Gastrocnemius medialis (tissue), 4 donors: ENCODE data around the gene MFSD6L. TPM values are rescaled to one million over a fixed set of nuclear protein-coding genes. Genes with fewer than 3 reads are reported as not detected.

Source experiments
- ATAC-seq, 2 donors: fragments of 150-250 bp; one replicate each; pipeline ENCODE4 v1.9.1; 2016
- DNase-seq, 2 donors: peaks; one replicate each; pipeline ENCODE4 v3.0.0-alpha.2; 2019
- H3K27ac ChIP-seq, 4 donors: fragments of 200-600 bp; sonication (generic); 1 replicate in 1 of 4; 2 replicates in 3 of 4; pipeline ENCODE4 v1.5.1; 2016 to 2018; ENCODE audit warnings: mild to moderate bottlenecking in 2 of 4, moderate library complexity in 1 of 4
- H3K27me3 ChIP-seq, 3 donors: fragments of 200-600 bp; sonication (generic) in 2 of 3; 1 replicate in 1 of 3; 2 replicates in 2 of 3; pipeline versions ENCODE4 v1.5.1 to v1.6.0; 2016 to 2019; ENCODE audit warnings: mild to moderate bottlenecking in 1 of 3, moderate library complexity in 1 of 3
- H3K36me3 ChIP-seq, 2 donors: fragments of 200-600 bp; sonication (generic) in 1 of 2; one replicate each; pipeline ENCODE4 v1.5.1; 2017 to 2018
- H3K4me1 ChIP-seq, 2 donors: fragments of 200-600 bp; sonication (generic) in 1 of 2; one replicate each; pipeline ENCODE4 v1.5.1; 2016 to 2017; ENCODE audit warnings: mild to moderate bottlenecking in 2 of 2
- H3K4me3 ChIP-seq, 4 donors: fragments of 200-600 bp; sonication (generic) in 3 of 4; 1 replicate in 1 of 4; 2 replicates in 3 of 4; pipeline ENCODE4 v1.5.1; 2016 to 2019; ENCODE audit warnings: mild to moderate bottlenecking in 2 of 4
- H3K9me3 ChIP-seq, 3 donors: fragments of 200-600 bp; sonication (generic) in 2 of 3; 1 replicate in 1 of 3; 2 replicates in 2 of 3; pipeline ENCODE4 v1.5.1; 2016 to 2019
- CTCF ChIP-seq, 5 experiments: fragments of 450-650 bp in 3 of 5; fragments of 200-600 bp in 2 of 5; sonication (generic) in 2 of 5; IDR thresholded peaks in 4 of 5; conservative IDR thresholded peaks in 1 of 5; 1 replicate in 4 of 5; 2 replicates in 1 of 5; pipeline ENCODE4 v1.5.1; 2016 to 2019; ENCODE audit warnings: antibody characterized with exemption in 5 of 5, mild to moderate bottlenecking in 3 of 5, moderate library complexity in 3 of 5
- POLR2A ChIP-seq, 2 donors: fragments of 450-650 bp; IDR thresholded peaks; one replicate each; pipeline ENCODE4 v1.6.1; 2017; ENCODE audit warnings: antibody characterized with exemption in 2 of 2, mild to moderate bottlenecking in 2 of 2, moderate library complexity in 2 of 2
- in situ Hi-C, 4 donors: fragments of 200-750 bp; cut with MboI; loops; one replicate each; pipeline versions ENCODE4 v1.15.0 to v1.8.0; 2017; ENCODE audit warnings: low sequenced_read_pairs in 4 of 4
- intact Hi-C: fragments of 100-400 bp; cut with DNase I; formaldehyde crosslinking; loops from one replicate; pipeline ENCODE4 v1.15.1; 2023; ENCODE audit warnings: low total_unique reads
- total RNA-seq, 4 donors: library from RNA; depleted of rRNA; stranded (reverse); fragments of >200 nt; gene quantifications; one replicate each; pipeline versions ENCODE4 v1.1.0 to v1.2.3, GENCODE V29; 2016

Gene MFSD6L
- total RNA-seq, 4 donors from 2014 or later, result not detected

DNA sequence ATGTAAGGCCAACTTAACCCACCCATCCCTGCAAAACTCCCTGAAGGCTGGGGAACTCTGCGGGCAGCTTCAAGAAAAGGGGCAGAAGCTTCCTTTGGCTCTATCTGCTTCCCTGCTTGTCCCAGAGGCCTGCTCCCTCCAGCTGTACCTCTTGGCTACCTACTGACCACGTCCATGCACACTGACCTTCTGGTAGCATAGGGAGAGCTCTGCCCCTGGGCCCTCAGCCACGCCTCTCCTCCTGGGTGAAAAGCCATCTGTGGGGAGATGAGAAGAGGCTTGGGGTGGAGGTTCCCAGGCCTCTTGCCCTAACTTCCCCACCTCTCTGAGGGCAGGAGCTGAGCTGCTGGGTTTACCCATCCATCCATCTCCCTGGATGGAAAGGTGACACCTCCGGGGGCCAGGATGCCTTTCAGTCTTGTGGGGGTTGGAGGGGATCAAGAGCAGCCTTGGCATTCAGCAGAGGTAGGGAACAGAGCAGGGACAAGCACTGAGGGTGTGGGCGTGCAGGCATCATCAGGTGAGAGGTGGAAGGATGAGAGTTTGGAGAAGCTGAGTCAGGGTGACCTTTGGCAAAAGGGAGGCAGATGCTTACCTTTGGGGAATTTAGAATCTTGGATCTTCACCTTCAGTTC, 23.4 kb upstream of the MFSD6L start:
- no peak overlapping the region for H3K4me3 ChIP-seq
- no peaks in the 10 kb centered on the region for H3K36me3 ChIP-seq
- DNase-seq (no peak), ATAC-seq (no peak)
- TF ChIP-seq CTCF (IDR thresholded peaks at IDR 0.05 in 4 of 5, conservative IDR thresholded peaks at IDR 0.05 in 1 of 5), result no peak
- H3K27ac ChIP-seq, result no peak overlapping the region
- H3K9me3 ChIP-seq, result peaks cover 0 to 4% (median 0%) of the 10 kb centered on the region in 3 donors
- no peaks in the 10 kb centered on the region for H3K27me3 ChIP-seq
- in situ Hi-C loops (loop anchor here in 1 of 4 donors (25.0 kb wide), 1 partner anchor 110 kb away; no protein-coding TSS in a partner anchor), intact Hi-C loops (no loop called here)
- H3K4me1 ChIP-seq, result no peaks in the 10 kb centered on the region

- intact Hi-C loops, result no loop called here
- no peak overlapping the region for H3K4me3 ChIP-seq
Observed at GRCh38 chr17:8821446-8822105, 22.4 kb upstream of the MFSD6L start.

DNA sequence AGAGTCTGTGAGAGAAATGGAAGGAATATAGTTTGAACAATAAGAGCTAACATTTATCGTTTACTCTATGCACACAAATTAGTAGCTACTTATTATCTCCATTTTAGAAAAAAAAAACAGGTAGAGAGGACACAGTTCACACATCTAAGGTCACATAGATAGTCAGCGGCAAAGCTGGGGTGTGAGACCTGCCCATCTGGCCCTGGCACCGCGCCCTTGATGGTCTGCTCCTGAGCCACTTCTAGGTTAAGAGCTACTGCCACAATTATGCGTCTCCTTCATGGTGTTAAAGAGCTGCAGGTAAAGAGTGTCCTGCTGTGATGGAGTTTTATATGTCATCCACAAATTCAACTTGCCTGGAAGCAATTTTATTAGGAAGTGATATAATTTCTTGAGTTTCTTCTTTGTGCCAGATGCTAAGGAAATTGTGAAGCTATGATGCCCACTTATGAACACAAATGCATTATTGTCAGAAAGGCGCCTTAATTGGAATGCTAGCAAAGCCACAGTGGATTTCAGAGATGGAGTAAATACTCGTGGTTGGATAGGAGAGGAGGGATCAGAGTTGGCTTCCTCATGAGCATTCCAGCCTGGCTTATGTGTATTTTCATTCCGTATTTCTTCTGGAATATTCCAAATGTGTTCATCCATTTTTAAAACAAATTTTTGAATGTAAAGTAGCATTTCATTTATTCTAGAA, 21.3 kb upstream of the MFSD6L start:
- Histone ChIP-seq H3K27ac (no peak overlapping the region), H3K36me3 (no peaks in the 10 kb centered on the region), H3K27me3 (no peaks in the 10 kb centered on the region), H3K9me3 (peaks cover 0 to 2% (median 0%) of the 10 kb centered on the region in 3 donors), H3K4me1 (no peaks in the 10 kb centered on the region), H3K4me3 (no peak overlapping the region)
- in situ Hi-C loops, result loop anchor here in 1 of 4 donors (25.0 kb wide), 1 partner anchor 108 kb away; no protein-coding TSS in a partner anchor
- DNase-seq, result no peak
- intact Hi-C loops, result no loop called here
- no peak for ATAC-seq
- no peak for TF ChIP-seq CTCF (IDR thresholded peaks at IDR 0.05 in 4 of 5, conservative IDR thresholded peaks at IDR 0.05 in 1 of 5)
- TF ChIP-seq POLR2A (IDR thresholded peaks at IDR 0.05), result no peak

More at GRCh38 chr17:8821446-8822105, 22.4 kb upstream of the MFSD6L start:
- in situ Hi-C loops, result loop anchor here in 1 of 4 donors (25.0 kb wide), 1 partner anchor 109 kb away; no protein-coding TSS in a partner anchor
- peaks cover 0 to 4% (median 0%) of the 10 kb centered on the region in 3 donors for H3K9me3 ChIP-seq
- no peaks in the 10 kb centered on the region for H3K4me1 ChIP-seq
- TF ChIP-seq CTCF (IDR thresholded peaks at IDR 0.05 in 4 of 5, conservative IDR thresholded peaks at IDR 0.05 in 1 of 5), result no peak
- no peak for TF ChIP-seq POLR2A (IDR thresholded peaks at IDR 0.05)
- no peak overlapping the region for H3K27ac ChIP-seq
- DNase-seq (no peak), ATAC-seq (no peak)
- H3K36me3 ChIP-seq, result no peaks in the 10 kb centered on the region
- H3K27me3 ChIP-seq, result no peaks in the 10 kb centered on the region

DNA sequence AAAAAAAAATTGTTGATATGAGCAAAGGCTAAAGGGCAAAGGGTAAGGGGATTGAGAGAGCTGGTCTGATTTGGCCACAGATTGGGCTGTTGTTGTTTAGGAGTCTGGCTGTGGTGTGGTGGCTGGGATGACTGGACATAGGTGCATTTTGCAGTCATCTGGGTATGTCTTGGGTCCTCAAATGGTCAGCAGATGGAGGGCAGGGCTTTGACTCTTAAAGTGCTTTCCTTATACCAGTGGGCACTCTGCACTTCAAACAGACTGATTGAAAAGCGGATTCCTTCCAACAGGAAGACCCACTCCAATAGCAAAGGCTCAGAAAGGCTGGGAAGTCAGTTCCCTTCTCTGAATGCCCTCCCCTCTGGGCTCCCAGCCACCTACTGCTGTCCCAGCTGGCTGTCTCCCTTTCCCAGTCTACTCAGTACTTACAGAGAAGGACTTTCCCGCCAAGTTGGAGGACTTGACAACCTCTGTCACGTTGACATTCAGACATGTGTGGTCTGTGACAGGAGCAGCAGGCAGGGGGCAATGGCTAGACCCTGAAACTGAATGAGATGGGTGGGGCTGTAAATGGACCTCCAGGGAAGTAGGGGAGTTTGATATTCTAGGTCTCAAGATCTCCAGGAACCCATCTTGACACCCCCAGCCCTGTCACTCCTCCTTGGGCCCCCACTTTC, 19.6 kb upstream of the MFSD6L start:
- TF ChIP-seq POLR2A (IDR thresholded peaks at IDR 0.05) (no peak), CTCF (IDR thresholded peaks at IDR 0.05 in 4 of 5, conservative IDR thresholded peaks at IDR 0.05 in 1 of 5) (no peak)
- in situ Hi-C loops, result loop anchor here in 1 of 4 donors (25.0 kb wide), 1 partner anchor 106 kb away; no protein-coding TSS in a partner anchor

More for the DNA sequence above, 19.6 kb upstream of the MFSD6L start:
- Histone ChIP-seq H3K27ac (no peak overlapping the region), H3K4me1 (no peaks in the 10 kb centered on the region), H3K27me3 (no peaks in the 10 kb centered on the region), H3K9me3 (no peaks in the 10 kb centered on the region), H3K4me3 (no peak overlapping the region), H3K36me3 (no peaks in the 10 kb centered on the region)
- no peak for ATAC-seq
- DNase-seq, result no peak
- intact Hi-C loops, result no loop called here
